Left ventricle myocardium superior (tissue), 1 donor: ENCODE results near the gene RRP15. TPM values are rescaled to one million over a fixed set of nuclear protein-coding genes. Genes with fewer than 3 reads are reported as not detected.

Experiments used
- ATAC-seq: fragments of 200-7000 bp; cut with Tn5 transposase; one replicate; pipeline ENCODE4 v1.9.1; 2020; ENCODE audit warnings: mild to moderate bottlenecking, moderate library complexity
- DNase-seq: peaks from one replicate; pipeline ENCODE4 v3.0.0-alpha.2; 2020
- intact Hi-C: fragments of 100-400 bp; cut with micrococcal nuclease; formaldehyde crosslinking; loops from one replicate; pipeline ENCODE4 v1.11.0; 2022
- total RNA-seq: library from RNA; stranded (reverse); fragmentation: NEBNext Ultra II Directional; extraction: Animal tissue kit (Norgen Biotek cat#: 25700); gene quantifications from one replicate; pipeline ENCODE4 v1.2.1, GENCODE V29; 2021
- donor health status: DM: no; HTN: yes; CAD: no; lungs with severe emphysema.

The RRP15 gene
- total RNA-seq, 1 donor from 2014 or later: 22.6 TPM

- DNase-seq (no peak), ATAC-seq (peak; percentile 32)
- intact Hi-C loops: no loop called here
These were observed 89.6 kb downstream of the RRP15 start for GRCh38 chr1:218374401-218375353.

- ATAC-seq: no peak
- DNase-seq: no peak
- intact Hi-C loops: no loop called here
These were observed 91.6 kb downstream of the RRP15 start for GRCh38 chr1:218376722-218377121.

- no peak for ATAC-seq
- intact Hi-C loops: no loop called here
- DNase-seq: no peak
These were observed 92.1 kb downstream of the RRP15 start for GRCh38 chr1:218377143-218377660.

- ATAC-seq (peak; percentile 76), DNase-seq (no peak)
- intact Hi-C loops: no loop called here
These were observed 95.3 kb downstream of the RRP15 start for GRCh38 chr1:218380125-218380977.

- intact Hi-C loops: no loop called here
- ATAC-seq: no peak
- DNase-seq: no peak
These were observed 97.2 kb downstream of the RRP15 start for GRCh38 chr1:218382261-218382660.

- intact Hi-C loops: no loop called here
- ATAC-seq: no peak
These were observed 98.0 kb downstream of the RRP15 start for GRCh38 chr1:218383051-218383450.

GRCh38 chr1:218383681-218384080, 98.6 kb downstream of the RRP15 start:
- no peak for DNase-seq
- intact Hi-C loops: no loop called here
- ATAC-seq: no peak

More at GRCh38 chr1:218383051-218383450, 98.0 kb downstream of the RRP15 start:
- no peak for DNase-seq

GRCh38 chr1:218384581-218384993, 99.5 kb downstream of the RRP15 start:
- no peak for ATAC-seq
- intact Hi-C loops: no loop called here
- DNase-seq: no peak

Other genes starting within 250 kb of the RRP15 start
- 2.0 TPM for gene TGFB2, start 60.0 kb downstream of the RRP15 start, total RNA-seq